Stomach (tissue), 4 donors: Measurements from ENCODE around the gene ESRRG.

Source experiments
- CTCF ChIP-seq, 7 experiments: fragments of 450-650 bp in 4 of 7; fragments of 200-600 bp in 3 of 7; sonication (generic) in 3 of 7; IDR thresholded peaks; one replicate each; pipeline ENCODE4 v1.5.1; 2016 to 2019; ENCODE audit warnings: antibody characterized with exemption in 7 of 7, control low read depth in 2 of 7, mild to moderate bottlenecking in 1 of 7
- POLR2AphosphoS5 ChIP-seq, 3 donors: sonication (generic); formaldehyde crosslinking; IDR thresholded peaks; one replicate each; pipeline ENCODE4 v1.6.1; 2016; ENCODE audit warnings: antibody characterized with exemption in 3 of 3

- TF ChIP-seq CTCF (IDR thresholded peaks at IDR 0.05): no peak
- no peak for TF ChIP-seq POLR2AphosphoS5 (IDR thresholded peaks at IDR 0.05)
Measured at GRCh38 chr1:216702170-216702569, 21.1 kb downstream of the ESRRG start.
